Kidney capillary endothelial cell (primary cell): ENCODE measurements around the gene COQ7.

ENCODE experiments used
- DNase-seq: peaks from one replicate; pipeline ENCODE4 v3.0.0-alpha.2; 2018; ENCODE audit warnings: low spot score

The COQ7 gene

DNA sequence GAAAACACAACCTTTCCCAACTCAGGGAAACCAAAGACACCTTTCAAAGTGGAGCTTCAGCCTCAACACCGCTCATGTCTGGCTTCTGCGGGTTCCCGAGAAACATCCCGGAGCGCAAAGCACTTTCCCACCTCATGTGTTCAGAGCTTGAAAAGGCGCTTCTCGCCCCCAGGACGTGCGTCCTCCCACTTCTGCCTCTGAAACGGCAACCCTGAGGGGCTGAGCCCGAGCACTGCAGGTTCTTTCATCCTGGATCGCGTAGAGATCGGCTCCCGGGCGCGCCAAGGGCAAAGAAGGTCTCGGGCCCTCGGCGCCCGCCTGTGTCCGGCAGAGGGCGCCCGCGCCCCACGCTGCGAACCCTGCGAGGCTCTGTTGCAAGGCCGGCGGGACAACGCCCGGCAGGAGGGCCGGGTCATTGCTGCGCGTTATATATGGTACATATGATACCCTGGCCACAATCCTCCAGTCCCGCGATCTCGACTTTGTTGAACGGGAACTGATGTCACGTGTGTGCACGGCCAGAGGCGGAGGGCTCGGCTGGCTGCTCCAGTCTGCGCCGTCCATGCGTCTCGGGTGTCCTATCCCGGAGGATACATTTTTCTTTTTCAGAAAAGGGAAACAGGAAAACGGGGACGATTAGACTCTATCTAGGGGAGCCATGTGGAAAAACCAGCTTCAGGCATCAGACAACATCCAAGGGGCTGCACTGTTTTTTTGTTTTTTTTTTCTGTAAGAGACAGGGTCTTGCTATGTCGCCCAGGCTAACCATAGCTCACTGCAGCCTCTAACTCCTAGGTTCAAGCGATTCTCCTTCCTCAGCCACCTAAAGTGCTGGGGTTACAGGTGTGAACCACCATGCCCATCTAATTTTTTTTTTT is 19.1 kb downstream of the COQ7 start:
- DNase-seq: peak; percentile 96

DNA sequence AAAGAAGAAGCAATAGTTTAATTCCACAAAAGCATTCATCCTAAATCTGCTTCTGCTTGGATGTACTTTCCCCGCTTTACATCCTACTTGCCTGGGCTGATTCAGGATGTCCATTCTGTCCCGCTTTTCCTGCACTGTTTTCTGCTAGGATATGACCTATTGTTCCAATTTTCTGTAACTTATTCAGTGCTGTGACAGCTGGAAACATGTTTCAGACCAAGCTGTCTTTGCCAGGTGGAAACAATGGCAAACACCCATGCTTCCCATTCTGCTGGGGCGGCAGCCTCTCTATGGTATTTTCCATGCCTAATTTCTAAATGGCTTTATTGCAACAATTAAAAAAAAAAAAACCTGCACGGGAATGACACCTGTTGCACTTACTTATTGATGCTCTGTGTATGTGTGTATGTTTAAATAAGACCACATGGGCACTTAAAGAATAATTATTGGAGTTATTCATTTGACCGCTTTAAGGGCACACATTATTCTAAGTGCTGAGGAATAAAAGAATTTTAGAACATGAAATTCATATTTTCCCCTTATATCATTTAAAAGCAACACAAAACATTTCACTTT is 21.0 kb downstream of the COQ7 start:
- peak; percentile 51 for DNase-seq

DNA sequence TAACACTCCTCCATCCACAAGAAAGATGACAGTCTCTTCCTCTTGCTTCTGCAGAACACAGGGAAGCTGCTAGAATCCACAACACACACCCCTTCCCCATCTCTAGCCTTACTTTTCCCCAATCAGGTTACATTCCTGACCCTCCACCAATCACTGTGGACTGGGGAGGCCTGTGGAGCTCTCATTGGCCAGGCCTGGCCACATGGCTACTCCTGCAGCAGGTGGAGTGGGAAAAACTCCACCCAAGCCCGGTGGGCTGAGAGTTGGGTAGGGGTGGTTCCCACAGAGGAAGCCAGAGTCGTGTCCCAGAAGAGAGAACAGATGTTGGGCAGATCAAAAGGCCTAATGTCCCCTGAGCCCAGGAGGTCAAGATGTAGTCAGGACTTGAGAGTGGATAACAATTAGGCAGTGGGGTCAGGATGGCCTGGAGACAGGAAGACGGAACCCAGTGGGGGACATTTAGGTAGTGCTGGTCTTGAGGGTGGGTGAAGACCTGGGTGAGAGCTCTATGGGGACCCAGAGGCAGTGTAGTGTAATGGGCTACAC is 22.1 kb downstream of the COQ7 start:
- no peak for DNase-seq

DNA sequence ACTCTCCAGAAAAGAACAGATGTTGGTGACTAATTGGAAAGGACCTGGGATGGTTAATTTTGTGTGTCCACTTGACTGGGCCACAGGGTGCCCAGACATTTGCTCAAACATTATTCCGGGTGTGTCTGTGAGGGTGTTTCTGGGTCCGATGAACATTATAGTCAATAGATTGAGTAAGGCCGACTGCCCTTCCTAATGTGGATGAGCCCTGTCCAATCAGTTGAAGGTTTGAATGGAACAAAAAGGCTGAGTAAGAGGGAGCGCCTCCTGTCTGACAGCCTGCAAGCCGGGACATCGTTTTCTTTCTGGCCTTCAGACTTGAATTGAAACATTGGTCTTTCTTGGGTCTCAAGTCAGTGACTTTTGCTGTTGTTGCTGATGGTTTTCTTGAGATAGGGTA is 23.5 kb downstream of the COQ7 start:
- no peak for DNase-seq

DNA sequence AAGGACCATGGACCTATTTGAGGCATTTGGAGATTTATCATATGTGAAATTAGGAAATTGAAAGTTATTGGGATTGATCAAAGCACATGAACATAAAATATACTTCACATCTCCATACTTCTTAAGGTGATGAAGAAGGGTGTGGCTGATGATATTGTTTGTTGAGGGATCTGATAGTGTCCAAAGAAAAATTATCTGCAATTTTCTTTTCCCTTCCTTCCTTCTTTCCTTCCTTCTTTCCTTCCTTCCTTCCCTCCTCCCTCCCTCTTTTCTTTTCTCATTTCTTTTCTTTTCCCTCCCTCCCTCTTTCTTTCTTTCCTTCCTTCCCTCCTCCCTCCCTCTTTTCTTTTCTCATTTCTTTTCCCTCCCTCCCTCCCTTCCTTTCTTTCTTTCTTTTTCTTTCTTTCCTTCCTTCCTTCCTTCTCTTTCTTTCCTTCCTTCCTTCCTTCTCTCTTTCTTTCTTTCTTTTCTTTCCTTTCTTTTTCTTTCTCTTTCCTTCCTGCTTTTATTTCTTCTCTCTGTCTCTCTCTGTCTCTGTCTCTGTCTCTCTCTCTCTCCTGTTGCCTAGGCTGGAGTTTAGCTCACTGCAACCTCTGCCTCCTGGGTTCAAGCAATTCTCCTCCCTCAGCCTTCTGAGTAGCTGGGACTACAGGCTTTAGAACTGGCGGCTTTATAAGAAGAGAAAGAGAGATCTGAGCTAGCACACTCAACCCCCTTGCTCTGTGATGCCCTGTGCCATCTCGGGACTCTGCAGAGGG is 25.4 kb downstream of the COQ7 start:
- DNase-seq: no peak

DNA sequence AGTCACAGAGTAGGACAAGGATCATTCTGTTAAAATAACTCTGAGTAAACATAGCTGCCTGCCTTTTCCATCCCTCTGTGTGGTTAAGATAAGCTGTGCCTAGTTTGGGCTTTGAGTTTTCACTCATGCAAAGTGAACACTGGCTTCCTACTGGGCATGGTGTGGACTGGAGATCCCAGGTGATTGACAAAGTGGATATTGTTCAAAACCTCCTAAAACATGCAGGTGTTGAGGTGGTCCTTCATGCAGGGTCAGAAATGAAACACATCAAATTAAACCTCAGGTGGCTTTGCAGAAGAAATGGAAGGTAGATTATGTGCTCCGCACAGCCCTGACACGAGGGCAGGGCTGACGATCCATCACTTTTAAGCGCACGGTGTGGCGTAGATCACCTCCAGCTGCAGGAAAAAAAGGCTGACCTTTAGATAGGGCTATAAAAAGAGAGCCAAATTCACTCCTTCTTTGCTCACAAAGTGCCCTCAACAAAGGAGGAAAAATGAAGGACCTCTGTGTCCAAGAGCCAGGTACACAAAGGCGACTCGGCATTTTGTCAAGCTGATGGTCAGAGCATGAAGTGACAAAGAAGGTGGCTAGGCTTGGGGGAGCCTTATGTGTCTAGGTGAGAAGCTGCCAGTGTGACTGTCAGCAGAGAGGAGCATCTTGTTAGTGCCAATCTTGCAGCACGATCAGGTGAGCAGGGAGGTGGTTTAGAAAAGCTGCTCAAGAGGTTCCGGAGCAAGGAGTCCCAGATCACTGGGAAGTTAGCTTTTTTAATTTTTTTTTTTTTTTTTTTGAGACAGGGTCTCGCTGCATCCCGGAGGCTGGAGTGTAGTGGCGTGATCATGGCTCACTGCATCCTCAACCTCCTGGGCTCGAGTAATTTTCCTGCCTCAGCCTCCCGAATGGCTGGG is 26.5 kb downstream of the COQ7 start:
- DNase-seq: no peak

DNA sequence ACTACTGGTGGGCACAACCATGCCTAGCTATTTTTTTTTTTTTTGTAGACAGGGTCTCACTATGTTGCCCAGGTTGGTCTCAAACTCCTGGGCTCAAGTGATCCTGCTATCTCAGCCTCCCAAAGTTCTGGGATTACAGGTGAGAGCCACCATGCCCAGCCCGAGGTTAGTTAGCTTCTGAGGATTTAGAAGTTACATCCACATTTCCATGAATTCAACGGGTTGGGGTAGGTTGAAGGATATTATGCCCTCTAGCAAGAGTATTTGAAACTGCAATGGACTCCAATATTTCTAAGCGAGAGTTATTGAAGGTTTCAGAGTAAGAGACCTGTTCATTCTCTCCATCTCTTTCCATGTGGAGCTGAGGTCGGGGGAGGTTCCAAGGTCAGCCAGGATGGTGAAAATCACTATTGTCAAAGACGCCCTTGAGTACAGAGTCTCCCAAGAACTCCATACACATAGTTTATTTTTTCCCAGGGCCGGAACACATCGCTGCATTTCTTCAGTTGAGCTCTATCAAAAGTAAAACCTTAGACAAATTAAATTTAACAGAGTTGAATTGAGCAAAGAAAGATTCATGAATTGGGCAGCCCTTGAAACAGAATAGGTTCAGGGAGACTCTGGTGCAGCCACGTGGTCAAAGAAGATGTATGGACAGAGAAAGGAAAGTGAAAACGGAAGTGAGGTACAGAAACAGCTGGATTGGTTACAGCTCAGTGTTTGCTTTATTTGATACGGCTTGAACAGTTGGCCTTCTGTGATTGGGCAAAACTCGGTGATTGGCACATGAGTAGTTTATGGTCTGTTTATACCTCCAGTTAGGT is 27.3 kb downstream of the COQ7 start:
- no peak for DNase-seq

DNA sequence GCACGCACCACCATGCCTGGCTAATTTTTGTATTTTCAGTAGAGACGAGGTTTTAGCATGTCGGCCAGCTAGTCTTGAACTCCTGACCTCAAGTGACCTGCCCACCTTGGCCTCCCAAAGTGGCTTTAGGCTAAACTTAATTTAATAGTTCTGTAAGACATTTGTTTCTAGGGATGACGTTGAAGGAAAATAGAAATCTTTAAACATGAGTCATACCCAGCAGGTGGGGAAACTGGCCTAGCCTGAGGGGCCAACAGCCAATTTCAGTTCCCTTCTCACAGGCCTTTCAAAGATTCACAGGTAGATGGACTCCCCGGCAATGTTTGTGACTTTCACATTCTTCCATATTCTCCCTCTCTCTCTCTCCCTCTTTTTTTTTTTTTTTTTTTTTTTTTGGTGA is 28.2 kb downstream of the COQ7 start:
- no peak for DNase-seq

DNA sequence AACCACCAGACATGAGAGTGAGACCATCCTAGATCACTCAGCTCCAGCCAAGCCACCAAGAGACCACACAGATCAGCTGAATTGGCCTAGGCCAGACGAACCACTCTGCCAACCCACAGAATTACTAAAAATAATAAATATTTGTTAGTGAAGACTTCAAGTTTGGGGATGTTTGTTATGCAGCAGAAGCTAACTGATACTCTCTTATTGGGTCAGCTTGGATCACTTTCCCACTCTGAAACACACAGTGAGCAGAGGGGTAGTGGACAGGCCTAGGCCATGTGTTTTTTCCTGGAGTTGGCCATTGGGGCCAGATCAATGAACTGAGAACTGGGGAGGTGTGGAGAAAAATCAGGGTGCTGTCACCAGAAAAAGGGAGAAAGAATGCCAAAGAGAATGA is 30.8 kb downstream of the COQ7 start:
- DNase-seq: no peak

DNA sequence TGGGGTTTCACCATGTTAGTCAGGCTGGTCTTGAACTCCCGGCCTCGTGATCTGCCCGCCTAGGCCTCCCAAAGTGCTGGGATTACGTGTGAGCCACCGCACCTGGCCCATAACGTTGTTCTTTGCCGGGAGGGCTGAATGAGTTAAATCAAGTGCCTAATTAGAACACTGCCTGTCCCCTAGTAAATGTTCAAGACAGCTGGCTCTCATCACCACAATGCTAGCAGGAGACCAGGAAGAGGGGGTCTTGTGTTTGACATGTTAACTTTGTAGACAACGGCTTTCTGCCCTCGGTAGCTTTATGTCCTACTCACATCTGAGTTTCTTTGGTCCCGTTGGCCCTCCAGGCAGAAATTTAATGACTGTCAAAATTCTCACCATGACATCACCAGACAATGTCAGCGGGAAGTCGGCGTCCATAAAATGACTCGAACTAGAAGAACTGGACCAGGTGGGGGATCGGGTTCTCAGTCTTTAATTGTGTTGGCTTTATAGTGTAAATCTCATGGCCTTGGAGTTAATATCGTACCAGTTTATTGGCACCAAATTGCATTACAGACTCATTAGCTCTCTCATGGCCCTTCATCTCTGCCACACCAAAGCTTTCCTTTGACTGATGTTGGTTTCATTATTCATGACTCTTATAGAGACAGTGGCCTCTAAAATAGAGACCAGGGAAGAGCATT is 34.9 kb downstream of the COQ7 start:
- DNase-seq: no peak

DNA sequence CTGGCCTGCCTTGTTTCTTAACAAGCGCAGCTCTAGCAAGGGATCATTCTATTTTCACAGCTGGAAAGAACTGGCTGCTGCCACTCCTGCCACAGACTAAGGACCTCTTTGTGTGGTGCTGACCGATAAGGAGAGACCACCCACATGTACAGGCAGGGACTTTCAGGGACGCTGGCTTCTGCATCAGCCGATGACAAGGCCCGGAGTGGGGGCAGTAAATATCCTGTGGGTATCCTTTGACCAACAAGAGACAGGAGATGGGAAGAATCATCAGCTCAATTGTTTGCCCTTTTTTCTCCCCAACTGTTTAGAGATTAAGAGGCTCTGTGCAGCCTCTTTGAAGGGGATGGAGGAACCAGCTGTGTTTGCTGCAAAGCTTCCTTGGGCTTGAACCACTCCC is 37.2 kb downstream of the COQ7 start:
- no peak for DNase-seq

DNA sequence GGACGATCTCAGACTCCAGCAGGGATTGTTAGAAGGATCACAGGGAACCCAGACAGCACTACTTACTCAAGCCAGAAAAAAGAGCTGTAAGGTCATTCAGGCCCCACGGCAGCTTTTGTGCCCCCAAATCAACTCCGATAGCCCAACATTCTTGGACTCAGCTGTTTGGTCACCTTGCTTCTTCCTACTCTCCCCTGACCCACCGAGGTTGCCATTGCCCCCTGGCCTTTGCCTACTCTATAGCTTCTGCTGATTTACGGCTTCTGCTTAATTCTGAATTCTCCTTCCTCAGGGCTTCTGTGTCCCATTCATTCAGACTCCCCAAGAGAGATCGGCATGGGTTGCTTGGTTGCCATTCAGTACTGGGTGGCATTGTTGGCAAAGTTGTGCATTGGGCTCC is 37.7 kb downstream of the COQ7 start:
- no peak for DNase-seq

DNA sequence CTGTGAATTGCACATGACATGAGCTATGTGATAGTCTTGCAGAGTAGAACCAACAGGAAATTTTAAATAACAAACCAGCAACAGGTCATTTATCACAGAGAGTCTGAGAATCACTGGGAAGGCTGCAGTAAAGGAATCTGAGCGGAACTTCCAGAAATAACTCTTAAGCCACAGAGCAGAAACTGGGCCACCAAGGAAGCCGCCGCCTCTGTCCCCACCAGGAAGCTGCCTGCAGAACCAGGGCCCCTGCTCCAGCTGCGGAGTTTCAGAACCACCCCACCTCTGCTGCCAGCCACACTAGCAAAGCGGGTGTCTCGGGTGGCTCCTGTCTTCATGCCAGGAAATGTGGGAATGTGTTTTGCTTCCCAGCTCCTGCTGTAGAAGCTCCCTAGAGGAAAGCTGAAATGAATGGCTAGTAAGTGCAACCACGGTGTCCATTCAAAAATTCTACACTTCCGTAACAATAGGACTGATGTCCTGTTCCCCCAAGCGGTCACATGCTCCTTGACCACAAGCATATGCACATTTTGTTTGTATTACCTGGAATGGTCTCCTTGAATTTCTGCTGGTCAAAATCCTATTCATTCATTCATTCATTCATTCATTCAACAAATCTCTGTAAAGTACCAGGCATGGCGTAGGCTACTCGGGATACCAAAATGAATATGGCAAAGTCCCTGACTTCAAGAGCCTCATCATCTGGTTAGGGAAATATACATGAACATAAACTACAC is 38.6 kb downstream of the COQ7 start:
- DNase-seq: no peak

DNA sequence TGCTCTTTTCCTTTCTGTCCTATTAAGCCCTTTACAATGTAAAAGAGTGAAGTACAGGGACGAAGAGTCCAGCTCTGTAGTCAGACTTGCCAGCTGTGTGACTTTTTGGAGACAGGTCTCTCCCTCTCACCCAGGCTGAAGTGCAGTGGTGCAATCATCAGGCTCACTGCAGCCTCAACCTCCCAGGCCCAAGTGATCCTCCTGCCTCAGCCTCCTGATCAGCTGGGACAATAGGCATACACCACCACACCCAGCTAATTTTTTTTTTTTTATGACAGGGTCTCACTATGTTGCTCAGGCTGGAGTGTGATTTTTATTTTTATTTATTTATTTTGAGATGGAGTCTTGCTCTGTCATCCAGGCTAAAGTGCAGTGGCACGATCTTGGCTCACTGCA is 39.2 kb downstream of the COQ7 start:
- DNase-seq: no peak

DNA sequence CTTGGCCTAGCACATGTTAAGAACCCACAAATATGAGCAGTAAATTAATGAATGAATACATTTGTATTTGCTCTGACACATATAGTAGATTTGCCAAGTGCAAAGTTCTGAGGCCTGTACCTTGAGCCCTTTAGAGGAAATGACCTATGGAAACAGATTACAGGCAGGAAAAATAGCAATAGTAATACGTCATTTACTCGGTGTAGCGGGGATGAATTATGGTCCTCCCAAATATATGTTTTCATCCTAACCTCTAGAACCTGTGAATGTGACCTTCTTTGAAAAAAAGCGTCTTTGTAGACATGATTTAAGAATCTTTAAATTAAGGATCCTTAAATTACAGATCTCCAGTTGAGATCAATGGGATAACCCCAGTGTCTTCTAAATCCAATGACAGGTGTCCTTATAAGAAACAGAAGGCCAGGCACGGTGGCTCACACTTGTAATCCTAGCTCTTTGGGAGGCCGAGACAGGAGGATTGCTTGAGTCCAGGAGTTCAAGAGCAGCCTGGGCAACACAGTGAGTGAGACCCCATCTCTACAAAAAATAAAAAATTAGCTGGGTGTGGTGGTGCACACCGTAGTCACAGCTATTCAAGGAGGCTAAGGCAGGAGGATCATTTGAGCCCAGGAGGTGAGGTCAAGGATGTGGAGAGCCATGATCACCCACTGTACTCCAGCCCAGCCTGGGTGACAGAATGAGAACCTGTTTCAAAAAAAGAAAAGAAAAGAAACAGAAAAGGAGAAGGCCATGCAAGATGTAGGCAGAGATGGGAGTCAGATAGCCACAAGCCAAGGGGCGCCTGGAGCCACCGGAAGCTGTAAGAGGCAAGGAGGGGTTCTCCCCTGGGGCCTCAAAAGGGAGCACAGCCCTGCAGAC is 41.2 kb downstream of the COQ7 start:
- DNase-seq: peak; percentile 40

DNA sequence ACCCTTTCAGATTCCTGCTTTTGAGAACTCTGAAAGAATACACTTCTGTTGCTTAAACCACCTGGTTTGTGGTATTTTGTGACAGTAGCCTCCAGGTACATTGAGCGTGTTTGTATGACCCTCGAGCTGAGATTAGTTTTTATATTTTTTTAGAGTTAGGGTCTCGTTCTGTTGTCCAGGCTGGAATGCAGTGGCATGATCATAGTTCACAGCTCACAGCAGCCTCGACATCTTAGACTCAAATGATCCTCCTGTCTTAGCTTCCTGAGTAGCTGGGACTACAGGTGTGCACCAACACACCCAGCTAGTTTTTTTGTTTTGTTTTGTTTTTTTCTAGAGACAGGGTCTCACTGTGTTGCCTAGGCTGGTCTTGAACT is 41.9 kb downstream of the COQ7 start:
- no peak for DNase-seq

DNA sequence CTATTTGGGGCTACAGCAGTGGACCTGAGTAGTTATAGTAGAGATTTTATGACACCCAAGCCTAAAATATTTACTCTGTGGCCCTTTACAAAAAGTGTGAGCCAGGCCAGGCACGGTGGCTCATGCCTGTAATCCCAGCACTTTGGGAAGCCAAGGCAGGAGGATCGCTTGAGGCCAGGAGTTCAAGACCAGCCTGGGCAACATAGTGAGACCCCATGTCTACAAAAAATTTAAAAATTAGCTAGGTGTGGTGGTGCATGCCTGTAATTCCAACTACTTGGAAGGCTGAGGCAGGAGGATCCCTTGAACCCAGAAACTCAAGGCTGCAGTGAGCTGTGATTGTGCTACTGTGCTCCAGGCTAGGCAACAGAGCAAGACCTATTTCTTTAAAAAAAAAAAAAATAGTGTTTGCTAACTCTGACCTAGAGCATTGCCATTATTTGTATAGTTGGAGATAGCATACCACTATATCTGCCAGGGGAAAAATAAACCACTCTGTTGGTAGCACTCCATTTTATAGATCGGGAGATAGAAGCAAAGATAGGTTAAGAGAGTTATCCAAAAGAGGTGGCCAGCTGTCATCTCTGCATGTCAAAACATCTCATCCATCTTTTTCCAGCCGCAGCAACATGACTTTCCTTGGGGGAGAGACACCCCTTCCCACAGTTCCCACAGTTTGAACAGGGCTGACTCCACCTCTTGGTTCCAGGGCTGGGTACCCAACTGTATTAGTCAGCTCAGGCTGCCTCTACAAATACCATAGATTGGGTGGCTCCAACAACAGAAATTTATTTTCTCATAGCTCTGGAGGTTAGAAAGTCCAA is 43.3 kb downstream of the COQ7 start:
- DNase-seq: no peak

DNA sequence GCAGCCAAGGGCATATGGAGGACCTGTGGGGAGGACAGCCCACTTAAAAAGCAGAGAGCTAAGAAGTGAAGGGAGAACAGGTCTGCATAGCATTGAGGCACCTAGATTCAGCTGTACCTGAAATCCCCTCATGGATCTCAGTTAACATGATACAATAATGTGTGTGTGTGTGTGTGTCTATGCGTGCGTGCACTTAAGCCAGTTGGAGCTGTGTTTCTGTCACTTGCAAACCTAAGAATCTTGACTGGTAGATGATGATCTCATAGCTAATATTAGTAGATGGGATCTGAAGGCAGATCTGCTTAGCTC is 44.6 kb downstream of the COQ7 start:
- DNase-seq: no peak
